Bronchial epithelial cell (primary cell): ENCODE results near the gene TMEM150B. TPM values are rescaled to one million over a fixed set of nuclear protein-coding genes. Genes with fewer than 3 reads are reported as not detected.

ENCODE experiments used
- DNase-seq: peaks from one replicate; pipeline ENCODE4 v3.0.0-alpha.2; 2010; ENCODE audit warnings: low read depth
- FAIRE-seq: peaks from 2 replicates; lab custom pipeline; 2011; peaks lifted over from hg19 to GRCh38; lab: Jason Lieb, UNC
- H3K27me3 ChIP-seq: 2 replicates; pipeline ENCODE4 v1.5.1; 2011; ENCODE audit warnings: low read length; ENCODE audit not compliant: control insufficient read depth, insufficient read depth
- H3K36me3 ChIP-seq: 2 replicates; pipeline ENCODE4 v1.5.1; 2011; ENCODE audit warnings: low read length; ENCODE audit not compliant: control insufficient read depth, insufficient read depth
- H3K4me3 ChIP-seq: 2 replicates; pipeline ENCODE4 v1.5.1; 2011; ENCODE audit warnings: mild to moderate bottlenecking, low read depth, low read length, control low read depth
- total RNA-seq: library from RNA; depleted of rRNA; stranded (reverse); fragments of >200 nt; gene quantifications from 2 replicates; pipeline ENCODE4 v1.2.1, GENCODE V29; 2014
- TF ChIP-seq, protein P1 (sequence below): IDR thresholded peaks from 2 replicates; pipeline ENCODE4 v1.5.1; 2011; ENCODE audit warnings: mild to moderate bottlenecking, moderate library complexity, low read length, control low read depth, inconsistent platforms; ENCODE audit not compliant: insufficient read depth, severe bottlenecking

Gene TMEM150B
- total RNA-seq, 1 donor from 2014 or later: not detected

- Histone ChIP-seq H3K36me3 (no peaks in the 10 kb centered on the region), H3K27me3 (peaks cover 2% of the 10 kb centered on the region), H3K4me3 (peak overlapping the region; percentile 45)
- TF ChIP-seq, protein P1, sequence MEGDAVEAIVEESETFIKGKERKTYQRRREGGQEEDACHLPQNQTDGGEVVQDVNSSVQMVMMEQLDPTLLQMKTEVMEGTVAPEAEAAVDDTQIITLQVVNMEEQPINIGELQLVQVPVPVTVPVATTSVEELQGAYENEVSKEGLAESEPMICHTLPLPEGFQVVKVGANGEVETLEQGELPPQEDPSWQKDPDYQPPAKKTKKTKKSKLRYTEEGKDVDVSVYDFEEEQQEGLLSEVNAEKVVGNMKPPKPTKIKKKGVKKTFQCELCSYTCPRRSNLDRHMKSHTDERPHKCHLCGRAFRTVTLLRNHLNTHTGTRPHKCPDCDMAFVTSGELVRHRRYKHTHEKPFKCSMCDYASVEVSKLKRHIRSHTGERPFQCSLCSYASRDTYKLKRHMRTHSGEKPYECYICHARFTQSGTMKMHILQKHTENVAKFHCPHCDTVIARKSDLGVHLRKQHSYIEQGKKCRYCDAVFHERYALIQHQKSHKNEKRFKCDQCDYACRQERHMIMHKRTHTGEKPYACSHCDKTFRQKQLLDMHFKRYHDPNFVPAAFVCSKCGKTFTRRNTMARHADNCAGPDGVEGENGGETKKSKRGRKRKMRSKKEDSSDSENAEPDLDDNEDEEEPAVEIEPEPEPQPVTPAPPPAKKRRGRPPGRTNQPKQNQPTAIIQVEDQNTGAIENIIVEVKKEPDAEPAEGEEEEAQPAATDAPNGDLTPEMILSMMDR: no peak
- FAIRE-seq (no peak), DNase-seq (peak; percentile 58)
Measured at GRCh38 chr19:55369653-55370304, 44.6 kb upstream of the TMEM150B start.

GRCh38 chr19:55368701-55369563, 43.8 kb upstream of the TMEM150B start:
- H3K27me3 ChIP-seq: peaks cover 2% of the 10 kb centered on the region
- no peak for FAIRE-seq
- peak; percentile 50 for DNase-seq
- H3K36me3 ChIP-seq: no peaks in the 10 kb centered on the region
- H3K4me3 ChIP-seq: peak overlapping the region; percentile 18
- TF ChIP-seq, protein P1: no peak

DNA sequence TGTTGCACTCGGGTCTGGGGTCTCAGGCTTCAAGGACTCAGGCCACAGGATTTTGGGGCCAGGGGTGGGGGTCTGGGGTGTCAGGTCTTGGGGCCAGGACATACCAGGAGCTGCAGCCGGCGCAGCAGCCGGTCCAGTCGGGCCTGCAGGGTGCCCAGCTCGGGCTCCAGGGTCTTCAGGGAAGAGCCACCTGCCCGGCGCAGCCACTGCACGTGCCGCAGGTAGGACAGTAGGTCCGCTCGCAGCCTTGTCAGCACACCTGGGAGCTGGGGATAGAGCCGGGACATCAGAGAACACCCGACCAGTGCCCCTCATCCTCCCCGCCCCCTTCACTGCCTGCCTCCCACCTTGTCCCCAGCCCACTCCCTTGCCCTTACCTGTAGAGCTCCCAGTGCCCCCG, 43.0 kb upstream of the TMEM150B start:
- Histone ChIP-seq H3K4me3 (no peak overlapping the region), H3K36me3 (no peaks in the 10 kb centered on the region), H3K27me3 (peaks cover 2% of the 10 kb centered on the region)
- FAIRE-seq (no peak), DNase-seq (no peak)
- TF ChIP-seq, protein P1: no peak

- H3K36me3 ChIP-seq: no peaks in the 10 kb centered on the region
- H3K4me3 ChIP-seq: no peak overlapping the region
- no peak for FAIRE-seq
- no peak for DNase-seq
- peaks cover under 1% of the 10 kb centered on the region for H3K27me3 ChIP-seq
- TF ChIP-seq, protein P1: no peak
Measured at GRCh38 chr19:55366790-55367189, 41.6 kb upstream of the TMEM150B start.

DNA sequence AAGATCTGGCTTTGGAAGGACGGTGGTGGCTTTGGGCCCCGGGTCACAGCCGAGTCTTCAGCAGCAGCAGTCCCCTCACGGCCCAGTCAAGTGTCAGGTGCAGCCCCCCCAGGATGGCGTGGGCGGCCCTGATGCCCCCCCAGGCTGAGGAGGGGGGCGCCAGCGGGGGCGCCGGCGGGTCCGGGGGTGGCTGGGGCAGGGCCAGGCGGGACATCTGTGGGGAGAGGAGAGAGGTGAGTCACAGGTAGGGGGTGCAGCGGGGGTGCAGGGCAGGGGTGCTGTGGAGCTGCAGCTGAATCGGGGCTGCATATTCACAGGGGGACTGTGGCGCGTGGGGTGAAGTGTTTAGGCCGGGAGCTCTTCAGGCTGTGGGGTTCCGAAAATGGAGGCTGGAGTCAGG, 40.8 kb upstream of the TMEM150B start:
- no peaks in the 10 kb centered on the region for H3K27me3 ChIP-seq

More for the DNA sequence above, 40.8 kb upstream of the TMEM150B start:
- FAIRE-seq (no peak), DNase-seq (no peak)
- TF ChIP-seq, protein P1: no peak
- no peak overlapping the region for H3K4me3 ChIP-seq
- H3K36me3 ChIP-seq: no peaks in the 10 kb centered on the region
